Limb (tissue), 2 donors: ENCODE data around the gene LPCAT1.

Experiments used
- DNase-seq, 2 donors: peaks; one replicate each; pipeline ENCODE4 v3.0.0-alpha.2; 2016; ENCODE audit errors: extremely low spot score in 2 of 2

LPCAT1 gene

DNA sequence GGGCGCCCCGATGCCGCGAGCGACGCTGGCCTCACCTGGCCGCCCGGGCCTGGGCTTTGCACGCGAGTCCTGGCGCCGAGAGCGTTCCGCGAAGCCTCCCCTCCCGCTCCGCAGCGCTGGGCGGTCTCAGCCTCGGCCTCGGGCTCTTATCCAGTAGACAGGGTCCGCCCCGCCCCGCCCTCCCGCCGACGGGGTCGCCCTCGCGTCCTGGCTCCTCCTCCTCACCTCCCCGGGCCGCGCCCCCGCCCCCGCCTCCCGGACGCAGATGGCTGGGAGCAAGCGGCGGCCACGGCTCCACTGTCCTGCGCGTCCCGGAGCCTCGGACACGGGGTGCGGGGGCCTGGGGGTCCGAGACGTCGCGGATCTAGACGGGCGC, 78.5 kb downstream of the LPCAT1 start, which contains the start of gene SLC6A3:
Gene SLC6A3 (minus strand): TSS at position 128 of the 376 bp plus-strand sequence. CDS start 2,243 bp downstream, outside the sequence.
- peak; percentile 13 to 76 for DNase-seq

GRCh38 chr5:1444361-1445189, 79.2 kb downstream of the LPCAT1 start:
- DNase-seq, result no peak

DNA sequence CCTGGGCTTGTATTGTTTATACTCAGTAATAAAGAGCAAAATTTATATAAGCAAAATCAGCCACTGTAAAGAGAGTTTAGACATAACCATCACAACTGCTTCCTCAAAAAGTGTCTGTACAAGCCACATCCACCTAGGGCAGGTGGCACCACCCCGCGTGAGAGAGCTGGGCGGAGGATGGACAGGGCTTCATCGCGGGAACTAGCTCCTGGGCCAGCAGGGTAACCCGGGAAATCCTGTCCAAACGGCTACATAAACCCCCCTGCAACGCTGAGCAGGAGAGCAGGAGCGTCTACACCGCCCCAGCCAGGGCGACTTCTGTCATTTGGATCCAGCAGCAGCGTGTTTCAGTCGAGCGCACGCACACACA, 79.8 kb downstream of the LPCAT1 start:
- no peak for DNase-seq

DNA sequence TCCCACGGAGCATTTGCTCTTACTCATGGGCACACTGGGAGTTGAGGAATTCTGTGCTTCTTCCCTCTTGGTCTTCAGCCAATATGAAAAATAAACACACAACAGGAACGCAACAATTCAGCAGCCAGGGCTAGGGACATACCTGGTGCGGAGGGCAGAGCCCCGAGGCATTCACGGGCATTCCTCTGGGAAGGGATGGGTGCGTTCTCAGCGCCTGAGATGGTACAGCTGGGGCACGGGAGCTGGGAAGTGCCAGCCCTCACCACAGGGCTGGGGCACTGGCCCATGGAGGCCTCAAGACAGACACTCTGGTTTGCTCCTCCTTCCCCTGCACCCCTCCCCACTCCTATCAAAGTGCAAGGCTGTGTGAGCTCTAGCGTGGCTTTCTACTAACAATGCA, 80.6 kb downstream of the LPCAT1 start:
- no peak for DNase-seq

DNA sequence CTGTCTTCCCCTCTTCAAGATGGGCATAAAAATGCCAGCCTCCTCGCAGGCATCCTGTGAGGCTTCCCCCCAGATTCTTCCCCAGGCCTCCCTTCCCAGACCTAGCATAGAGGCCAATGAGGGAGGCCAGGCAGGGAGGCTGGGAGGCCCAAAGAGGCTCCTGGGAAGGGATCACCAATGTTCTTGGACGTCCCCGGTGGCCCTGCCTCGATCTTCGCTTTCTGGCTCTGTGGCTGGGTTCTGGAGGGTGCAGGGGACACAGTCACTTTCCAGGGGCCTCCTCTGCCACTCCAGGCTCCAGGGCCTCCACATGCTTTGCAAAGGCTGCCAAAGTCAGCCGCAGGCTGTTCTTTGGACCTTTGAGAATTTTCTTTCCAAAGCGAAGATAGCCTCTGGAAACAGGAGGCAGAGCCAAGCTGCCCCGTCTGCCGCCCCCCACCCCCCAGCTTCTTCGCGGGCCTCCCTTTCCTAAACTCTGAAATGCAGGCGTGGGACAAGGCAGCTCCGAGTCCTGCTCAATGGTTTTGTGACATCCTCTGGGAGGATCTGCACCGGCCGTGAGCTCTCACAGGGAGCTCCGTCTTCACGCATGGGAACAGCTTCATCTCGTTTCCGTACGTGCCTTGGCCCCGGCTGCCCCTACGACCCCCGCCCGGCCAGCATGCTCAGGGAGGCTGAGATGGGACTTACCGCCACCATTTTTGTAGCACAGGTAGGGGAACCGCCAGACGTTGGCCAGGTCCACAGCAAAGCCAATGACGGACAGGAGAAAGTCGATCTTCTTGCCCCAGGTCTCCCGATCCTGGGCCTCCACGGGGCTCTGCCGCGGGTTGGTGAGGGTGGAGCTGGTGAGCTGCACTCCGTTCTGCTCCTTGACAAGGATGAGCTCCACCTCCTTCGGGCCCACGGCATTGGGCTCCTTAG, 81.3 kb downstream of the LPCAT1 start:
- no peak for DNase-seq

- no peak for DNase-seq
Observed at GRCh38 chr5:1441166-1441865, 82.4 kb downstream of the LPCAT1 start.

DNA sequence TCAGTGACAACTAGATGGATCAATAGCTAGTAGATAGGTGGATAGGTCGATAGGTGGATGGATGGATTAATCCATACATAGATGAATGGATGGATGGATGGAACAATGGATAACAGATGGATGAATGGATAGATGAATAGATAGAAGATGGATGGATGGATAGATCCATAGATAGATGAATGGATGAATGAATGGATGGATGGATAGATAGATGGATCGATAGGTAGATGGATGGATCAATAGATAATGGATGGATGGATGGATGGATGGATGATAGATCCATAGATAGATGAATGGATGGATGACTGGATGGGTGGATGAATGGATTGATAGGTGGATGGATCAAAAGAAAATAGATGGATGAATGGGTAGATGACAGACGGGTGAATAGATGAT, 83.7 kb downstream of the LPCAT1 start:
- no peak for DNase-seq

GRCh38 chr5:1439388-1440097, 84.2 kb downstream of the LPCAT1 start:
- DNase-seq, result no peak

DNA sequence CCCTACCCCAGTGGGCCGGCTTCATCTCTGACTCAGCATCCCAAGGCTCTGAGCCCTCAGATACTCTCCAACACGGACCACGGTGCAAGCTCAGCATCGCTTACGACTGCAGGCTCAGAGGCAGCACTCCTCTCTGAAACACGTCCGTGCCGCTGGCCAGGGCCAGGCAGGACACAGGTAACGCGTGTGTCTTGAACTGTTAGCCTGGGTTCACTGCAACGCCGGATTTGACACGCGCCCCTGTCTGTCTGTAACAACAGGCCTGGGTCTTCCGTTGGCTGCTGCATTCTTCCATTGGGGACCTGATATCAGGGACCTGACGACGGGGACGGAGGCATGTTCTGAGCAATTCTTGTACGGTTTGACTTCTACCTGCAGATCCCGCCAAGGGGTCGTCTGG, 84.9 kb downstream of the LPCAT1 start:
- no peak for DNase-seq

GRCh38 chr5:1437876-1438559, 85.7 kb downstream of the LPCAT1 start:
- DNase-seq, result no peak

DNA sequence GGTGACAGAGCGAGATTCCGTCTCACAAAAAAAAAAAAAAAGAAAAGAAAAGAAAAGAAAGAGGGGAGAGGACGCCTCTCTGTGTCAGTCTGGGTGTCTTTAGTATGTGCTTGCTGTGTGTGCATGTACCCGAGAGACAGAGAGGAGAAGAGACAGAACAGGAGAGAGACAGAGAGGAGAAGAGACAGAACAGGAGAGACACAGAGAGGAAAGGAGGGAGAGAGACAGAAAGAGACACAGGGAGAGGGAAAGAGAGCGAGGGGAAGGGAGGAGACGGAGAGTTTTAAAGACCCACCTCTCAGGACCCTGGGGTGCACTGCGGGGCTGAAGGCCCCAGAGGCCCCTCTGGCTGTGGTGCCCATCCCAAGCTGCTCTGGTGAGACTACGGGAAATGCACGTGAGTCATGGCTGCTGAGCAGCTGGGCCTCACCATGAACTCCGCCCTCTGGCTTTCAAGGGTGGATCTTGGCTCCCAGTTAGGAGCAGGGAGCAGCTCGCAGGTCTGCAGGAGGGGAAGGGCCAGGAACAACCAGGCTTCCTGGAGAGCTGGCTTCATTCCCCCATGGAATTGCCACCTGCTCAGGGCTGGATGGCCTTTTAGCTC, 86.4 kb downstream of the LPCAT1 start:
- no peak for DNase-seq

- DNase-seq, result no peak
Observed at GRCh38 chr5:1436681-1437080, 87.1 kb downstream of the LPCAT1 start.

DNA sequence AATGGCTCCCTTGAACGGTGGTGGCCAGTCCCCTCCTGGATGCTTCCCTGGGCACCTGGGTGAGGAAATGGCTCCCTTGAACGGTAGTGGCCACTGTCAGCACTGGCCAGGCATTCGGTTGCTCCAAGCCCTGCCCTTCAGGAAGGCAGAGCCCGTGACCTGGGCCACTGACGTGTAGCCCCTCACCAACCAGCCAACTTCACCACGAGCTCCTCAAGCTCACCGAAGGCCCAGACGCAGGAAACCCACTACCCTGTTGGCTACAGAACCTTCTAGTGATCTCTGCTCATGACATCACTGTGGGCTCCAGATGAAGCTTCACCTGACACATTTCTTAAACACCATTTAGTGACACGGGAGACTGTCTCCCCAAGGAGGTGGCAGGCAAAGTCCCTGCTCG, 87.7 kb downstream of the LPCAT1 start:
- no peak for DNase-seq

- no peak for DNase-seq
Observed at GRCh38 chr5:1435369-1435768, 88.4 kb downstream of the LPCAT1 start.

- no peak for DNase-seq
Observed at GRCh38 chr5:1432296-1432695, 91.5 kb downstream of the LPCAT1 start.

GRCh38 chr5:1431896-1432295, 91.9 kb downstream of the LPCAT1 start:
- no peak for DNase-seq

DNA sequence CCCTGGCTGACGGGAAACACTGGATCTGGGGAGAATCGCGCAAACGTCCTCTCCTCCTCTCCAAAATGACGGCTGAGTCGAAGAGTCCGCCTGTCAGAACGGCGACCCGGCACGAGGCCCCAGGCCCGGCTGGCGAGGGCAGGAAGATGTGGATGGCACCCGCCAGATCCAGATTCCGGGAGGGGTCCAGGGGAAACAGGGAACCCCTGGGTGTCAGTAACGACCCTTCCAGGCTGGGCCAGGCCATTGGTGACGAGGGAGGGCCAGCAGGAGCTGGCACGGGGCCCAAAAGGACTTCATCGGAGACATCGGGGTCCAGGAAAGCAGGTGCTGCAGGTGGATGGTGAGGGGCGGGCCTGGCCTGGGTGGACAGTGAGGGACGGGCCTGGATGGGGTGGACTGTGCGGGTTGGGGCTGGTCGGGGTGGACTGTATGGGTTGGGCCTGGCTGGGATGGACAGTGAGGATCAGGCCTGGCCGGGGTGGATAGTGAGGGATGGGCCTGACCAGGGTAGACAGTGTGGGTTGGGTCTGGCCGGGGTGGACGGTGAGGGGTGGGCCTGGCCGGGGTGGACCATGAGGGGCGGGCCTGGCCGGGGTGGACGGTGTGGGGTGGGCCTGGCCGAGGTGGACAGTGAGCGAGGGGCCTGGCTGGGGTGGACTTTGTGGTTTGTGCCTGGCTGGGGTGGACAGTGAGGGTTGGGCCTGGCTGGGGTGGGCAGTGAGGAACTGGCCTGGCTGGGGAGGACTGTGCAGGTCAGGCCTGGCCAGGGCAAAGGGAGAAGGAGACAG, 92.5 kb downstream of the LPCAT1 start:
- DNase-seq, result no peak

- peak in 1 of 2 donors; percentile 12 for DNase-seq
Observed at GRCh38 chr5:1430121-1430795, 93.5 kb downstream of the LPCAT1 start.

DNA sequence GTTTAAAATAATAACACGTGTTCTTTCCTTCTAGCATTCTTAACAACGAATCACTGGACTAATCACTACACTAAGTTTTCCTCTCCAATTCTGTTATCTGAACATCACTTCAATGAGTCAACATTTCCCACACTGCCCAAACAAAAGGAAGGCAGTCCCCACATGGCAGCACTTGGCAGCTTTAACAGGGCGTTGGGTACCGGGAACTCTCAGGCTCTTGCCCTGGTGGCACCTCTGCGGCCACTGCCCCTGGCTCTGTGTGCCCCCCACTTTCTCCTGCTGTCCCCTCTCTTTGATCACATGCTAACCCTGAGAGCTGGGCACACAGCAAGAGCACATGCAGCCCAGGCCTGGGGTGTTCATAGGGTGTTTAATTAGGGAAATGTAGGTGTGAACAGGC, 94.3 kb downstream of the LPCAT1 start:
- DNase-seq, result no peak
